NCI-H1694 treated with DMSO at 0.1 percent for 48 hours (cell line): Measurements from ENCODE around the gene ADGRL1.
"Not testable (repeated sequence)": the region's sequence is repeated elsewhere in the genome, so short reads cannot be mapped to it uniquely, and the experiment has no call there.

ENCODE experiments used
- DNase-seq: peaks from one replicate; lab custom pipeline; 2025; lab: John Stamatoyannopoulos, UW

The ADGRL1 gene

GRCh38 chr19:14161305-14161704, 44.7 kb downstream of the ADGRL1 start:
- DNase-seq, result no peak

GRCh38 chr19:14160017-14160703, 45.8 kb downstream of the ADGRL1 start:
- no peak for DNase-seq

- DNase-seq, result no peak
These were observed 46.9 kb downstream of the ADGRL1 start for GRCh38 chr19:14159059-14159458.

GRCh38 chr19:14158276-14159023, 47.5 kb downstream of the ADGRL1 start:
- DNase-seq, result no peak

GRCh38 chr19:14156971-14157717, 48.8 kb downstream of the ADGRL1 start:
- DNase-seq, result no peak

GRCh38 chr19:14156122-14156521, 49.8 kb downstream of the ADGRL1 start:
- no peak for DNase-seq

- DNase-seq, result no peak
These were observed 50.6 kb downstream of the ADGRL1 start for GRCh38 chr19:14155371-14155770.

GRCh38 chr19:14152713-14153112, 53.3 kb downstream of the ADGRL1 start:
- no peak for DNase-seq

- no peak for DNase-seq
These were observed 55.0 kb downstream of the ADGRL1 start for GRCh38 chr19:14150770-14151661.

GRCh38 chr19:14150041-14150769, 55.8 kb downstream of the ADGRL1 start:
- DNase-seq, result no peak

GRCh38 chr19:14149509-14149994, 56.4 kb downstream of the ADGRL1 start:
- DNase-seq, result no peak

- no peak for DNase-seq
These were observed 57.1 kb downstream of the ADGRL1 start for GRCh38 chr19:14148751-14149410.

GRCh38 chr19:14147797-14148605, 58.0 kb downstream of the ADGRL1 start:
- no peak for DNase-seq

GRCh38 chr19:14146789-14147216, 59.2 kb downstream of the ADGRL1 start:
- no peak for DNase-seq

- not testable (repeated sequence) for DNase-seq
These were observed 59.8 kb downstream of the ADGRL1 start for GRCh38 chr19:14146169-14146568.

- no peak for DNase-seq
These were observed 60.6 kb downstream of the ADGRL1 start for GRCh38 chr19:14145381-14145780.

- no peak for DNase-seq
These were observed 63.4 kb downstream of the ADGRL1 start for GRCh38 chr19:14142262-14143190.

- no peak for DNase-seq
These were observed 64.9 kb downstream of the ADGRL1 start for GRCh38 chr19:14141041-14141440.
